ENCODE measurements around the gene CRY2.

- TF ChIP-seq CTCF (IDR thresholded peaks at IDR 0.05; ENCODE audit: low read depth, low read length) (no peak), EZH2phosphoT487 (IDR thresholded peaks at IDR 0.05; ENCODE audit: low read depth) (no peak)
Observed at GRCh38 chr11:45799562-45799961, 47.7 kb upstream of the CRY2 start.
